Measurements from ENCODE around the gene FBXO17. TPM values are rescaled to one million over a fixed set of nuclear protein-coding genes. Genes with fewer than 3 reads are reported as not detected.

Gene FBXO17
- not detected in 2 replicates for total RNA-seq (2014; rRNA removed; shearing (Covaris generic); ENCODE audit: low replicate concordance)

GRCh38 chr19:38975214-38975860 is at the start of gene FBXO17:
Gene FBXO17, minus strand, starts transcription at chr19:38975742. Its CDS starts 25,423 bp downstream, at chr19:38950319.
- Histone ChIP-seq H2AFZ (ENCODE audit: low read length) (no peak within 1 kb of the TSS), H3K9me3 (ENCODE audit: low read length) (no peaks in the 10 kb centered on the region), H3K9me2 (replicated peaks; ENCODE audit: insufficient read depth, low read length) (no peaks in the 10 kb centered on the region), H3K9ac (ENCODE audit: low read length) (no peak within 1 kb of the TSS), H3K27ac (ENCODE audit: low read length) (no peak within 1 kb of the TSS), H3K4me3 (ENCODE audit: low read length) (no peak within 1 kb of the TSS), H3K36me3 (ENCODE audit: insufficient read depth, low read length) (no peaks in the 10 kb centered on the region), H3K27me3 (ENCODE audit: low read length) (no peaks in the 10 kb centered on the region), H3K79me2 (ENCODE audit: low read length) (no peaks in the 10 kb centered on the region), H3K4me1 (ENCODE audit: low read length) (no peaks in the 10 kb centered on the region), H3K4me2 (ENCODE audit: low read depth, low read length, poor library complexity, severe bottlenecking) (no peak within 1 kb of the TSS), H4K20me1 (ENCODE audit: insufficient read depth, low read depth, low read length) (no peaks in the 10 kb centered on the region)
- no peak for DNase-seq

GRCh38 chr19:39024875-39025641 is 49.5 kb upstream of the FBXO17 start:
- no peak overlapping the region for H3K9ac ChIP-seq (ENCODE audit: low read length)
- no peak overlapping the region for H3K27ac ChIP-seq (ENCODE audit: low read length)
- no peaks in the 10 kb centered on the region for H4K20me1 ChIP-seq (ENCODE audit: insufficient read depth, low read depth, low read length)
- no peaks in the 10 kb centered on the region for H3K27me3 ChIP-seq (ENCODE audit: low read length)
- H3K9me3 ChIP-seq (ENCODE audit: low read length), result no peaks in the 10 kb centered on the region
- H3K4me2 ChIP-seq (ENCODE audit: low read depth, low read length, poor library complexity, severe bottlenecking), result no peak overlapping the region
- no peak for DNase-seq
- H3K79me2 ChIP-seq (ENCODE audit: low read length), result no peaks in the 10 kb centered on the region
- no peaks in the 10 kb centered on the region for H3K36me3 ChIP-seq (ENCODE audit: insufficient read depth, low read length)
- H3K4me1 ChIP-seq (ENCODE audit: low read length), result peaks cover under 1% of the 10 kb centered on the region; the same call in 1 of the 2 replicates
- no peak overlapping the region for H2AFZ ChIP-seq (ENCODE audit: low read length)
- H3K9me2 ChIP-seq (replicated peaks; ENCODE audit: insufficient read depth, low read length), result no peaks in the 10 kb centered on the region
- no peak overlapping the region for H3K4me3 ChIP-seq (ENCODE audit: low read length)

- Histone ChIP-seq H3K9me2 (replicated peaks; ENCODE audit: insufficient read depth, low read length) (no peaks in the 10 kb centered on the region), H4K20me1 (ENCODE audit: insufficient read depth, low read depth, low read length) (no peaks in the 10 kb centered on the region), H3K4me2 (ENCODE audit: low read depth, low read length, poor library complexity, severe bottlenecking) (no peak overlapping the region), H3K9ac (ENCODE audit: low read length) (no peak overlapping the region), H3K4me3 (ENCODE audit: low read length) (no peak overlapping the region), H3K27me3 (ENCODE audit: low read length) (no peaks in the 10 kb centered on the region), H3K4me1 (ENCODE audit: low read length) (no peaks in the 10 kb centered on the region), H3K36me3 (ENCODE audit: insufficient read depth, low read length) (no peaks in the 10 kb centered on the region), H3K79me2 (ENCODE audit: low read length) (no peaks in the 10 kb centered on the region), H3K27ac (ENCODE audit: low read length) (no peak overlapping the region), H3K9me3 (ENCODE audit: low read length) (no peaks in the 10 kb centered on the region), H2AFZ (ENCODE audit: low read length) (no peak overlapping the region)
- DNase-seq, result no peak
Measured at GRCh38 chr19:39021063-39021462, 45.5 kb upstream of the FBXO17 start.

- Histone ChIP-seq H3K9me3 (ENCODE audit: low read length) (no peaks in the 10 kb centered on the region), H3K27me3 (ENCODE audit: low read length) (no peaks in the 10 kb centered on the region), H3K9ac (ENCODE audit: low read length) (no peak overlapping the region), H3K27ac (ENCODE audit: low read length) (no peak overlapping the region), H3K79me2 (ENCODE audit: low read length) (no peaks in the 10 kb centered on the region), H4K20me1 (ENCODE audit: insufficient read depth, low read depth, low read length) (no peaks in the 10 kb centered on the region), H3K9me2 (replicated peaks; ENCODE audit: insufficient read depth, low read length) (no peaks in the 10 kb centered on the region), H2AFZ (ENCODE audit: low read length) (no peak overlapping the region), H3K4me3 (ENCODE audit: low read length) (no peak overlapping the region), H3K4me1 (ENCODE audit: low read length) (no peaks in the 10 kb centered on the region), H3K4me2 (ENCODE audit: low read depth, low read length, poor library complexity, severe bottlenecking) (no peak overlapping the region), H3K36me3 (ENCODE audit: insufficient read depth, low read length) (no peaks in the 10 kb centered on the region)
- no peak for DNase-seq
Measured at GRCh38 chr19:39017646-39018045, 42.1 kb upstream of the FBXO17 start.

GRCh38 chr19:39017026-39017425 is 41.5 kb upstream of the FBXO17 start:
- no peaks in the 10 kb centered on the region for H3K79me2 ChIP-seq (ENCODE audit: low read length)
- H3K9me2 ChIP-seq (replicated peaks; ENCODE audit: insufficient read depth, low read length), result no peaks in the 10 kb centered on the region
- no peaks in the 10 kb centered on the region for H3K27me3 ChIP-seq (ENCODE audit: low read length)
- no peak overlapping the region for H2AFZ ChIP-seq (ENCODE audit: low read length)
- no peaks in the 10 kb centered on the region for H3K36me3 ChIP-seq (ENCODE audit: insufficient read depth, low read length)
- no peaks in the 10 kb centered on the region for H4K20me1 ChIP-seq (ENCODE audit: insufficient read depth, low read depth, low read length)
- no peaks in the 10 kb centered on the region for H3K4me1 ChIP-seq (ENCODE audit: low read length)
- no peak overlapping the region for H3K9ac ChIP-seq (ENCODE audit: low read length)
- no peaks in the 10 kb centered on the region for H3K9me3 ChIP-seq (ENCODE audit: low read length)
- H3K27ac ChIP-seq (ENCODE audit: low read length), result no peak overlapping the region
- H3K4me2 ChIP-seq (ENCODE audit: low read depth, low read length, poor library complexity, severe bottlenecking), result no peak overlapping the region
- no peak overlapping the region for H3K4me3 ChIP-seq (ENCODE audit: low read length)
- no peak for DNase-seq

- Histone ChIP-seq H3K36me3 (ENCODE audit: insufficient read depth, low read length) (no peaks in the 10 kb centered on the region), H3K4me2 (ENCODE audit: low read depth, low read length, poor library complexity, severe bottlenecking) (no peak overlapping the region), H3K9ac (ENCODE audit: low read length) (no peak overlapping the region)
Measured at GRCh38 chr19:39014037-39014436, 38.5 kb upstream of the FBXO17 start.

GRCh38 chr19:39009001-39009400 is 33.5 kb upstream of the FBXO17 start:
- Histone ChIP-seq H3K79me2 (ENCODE audit: low read length) (no peaks in the 10 kb centered on the region), H3K4me2 (ENCODE audit: low read depth, low read length, poor library complexity, severe bottlenecking) (no peak overlapping the region), H3K36me3 (ENCODE audit: insufficient read depth, low read length) (no peaks in the 10 kb centered on the region), H3K9me2 (replicated peaks; ENCODE audit: insufficient read depth, low read length) (no peaks in the 10 kb centered on the region), H3K9me3 (ENCODE audit: low read length) (no peaks in the 10 kb centered on the region), H3K4me3 (ENCODE audit: low read length) (no peak overlapping the region), H4K20me1 (ENCODE audit: insufficient read depth, low read depth, low read length) (no peaks in the 10 kb centered on the region), H2AFZ (ENCODE audit: low read length) (no peak overlapping the region), H3K27me3 (ENCODE audit: low read length) (no peaks in the 10 kb centered on the region), H3K27ac (ENCODE audit: low read length) (no peak overlapping the region), H3K9ac (ENCODE audit: low read length) (no peak overlapping the region), H3K4me1 (ENCODE audit: low read length) (no peaks in the 10 kb centered on the region)
- no peak for DNase-seq

More at GRCh38 chr19:39014037-39014436, 38.5 kb upstream of the FBXO17 start:
- Histone ChIP-seq H2AFZ (ENCODE audit: low read length) (no peak overlapping the region), H4K20me1 (ENCODE audit: insufficient read depth, low read depth, low read length) (no peaks in the 10 kb centered on the region), H3K4me1 (ENCODE audit: low read length) (no peaks in the 10 kb centered on the region), H3K27ac (ENCODE audit: low read length) (no peak overlapping the region), H3K27me3 (ENCODE audit: low read length) (no peaks in the 10 kb centered on the region), H3K9me3 (ENCODE audit: low read length) (no peaks in the 10 kb centered on the region), H3K4me3 (ENCODE audit: low read length) (no peak overlapping the region), H3K79me2 (ENCODE audit: low read length) (no peaks in the 10 kb centered on the region), H3K9me2 (replicated peaks; ENCODE audit: insufficient read depth, low read length) (no peaks in the 10 kb centered on the region)
- DNase-seq, result no peak

GRCh38 chr19:39008137-39008536 is 32.6 kb upstream of the FBXO17 start:
- H3K4me1 ChIP-seq (ENCODE audit: low read length), result no peaks in the 10 kb centered on the region
- H3K9me2 ChIP-seq (replicated peaks; ENCODE audit: insufficient read depth, low read length), result no peaks in the 10 kb centered on the region
- H3K79me2 ChIP-seq (ENCODE audit: low read length), result no peaks in the 10 kb centered on the region
- no peak overlapping the region for H3K9ac ChIP-seq (ENCODE audit: low read length)
- no peak overlapping the region for H3K27ac ChIP-seq (ENCODE audit: low read length)
- H3K4me2 ChIP-seq (ENCODE audit: low read depth, low read length, poor library complexity, severe bottlenecking), result no peak overlapping the region
- no peaks in the 10 kb centered on the region for H4K20me1 ChIP-seq (ENCODE audit: insufficient read depth, low read depth, low read length)
- no peak overlapping the region for H2AFZ ChIP-seq (ENCODE audit: low read length)
- H3K9me3 ChIP-seq (ENCODE audit: low read length), result no peaks in the 10 kb centered on the region
- no peaks in the 10 kb centered on the region for H3K27me3 ChIP-seq (ENCODE audit: low read length)
- DNase-seq, result no peak
- no peaks in the 10 kb centered on the region for H3K36me3 ChIP-seq (ENCODE audit: insufficient read depth, low read length)
- H3K4me3 ChIP-seq (ENCODE audit: low read length), result no peak overlapping the region
